Trophoblast cell (in vitro differentiated cells and primary cell): ENCODE data around the gene CRACR2B.

Experiments
- DNase-seq, 2 donors: peaks; one replicate each; pipeline ENCODE4 v3.0.0-alpha.2; 2016
- H2AFZ ChIP-seq: 2 replicates; pipeline ENCODE4 v1.6.1; 2013; ENCODE audit warnings: low read length, moderate library complexity, mild to moderate bottlenecking; ENCODE audit not compliant: insufficient read depth, poor library complexity
- H2AK5ac ChIP-seq: 2 replicates; pipeline ENCODE4 v1.6.1; 2013; ENCODE audit warnings: mild to moderate bottlenecking, low read length
- H2BK120ac ChIP-seq: 2 replicates; pipeline ENCODE4 v1.6.1; 2013; ENCODE audit warnings: low read length, mild to moderate bottlenecking, moderate library complexity; ENCODE audit not compliant: insufficient read depth, poor library complexity
- H2BK12ac ChIP-seq: 2 replicates; pipeline ENCODE4 v1.6.1; 2013; ENCODE audit warnings: mild to moderate bottlenecking, low read length, moderate library complexity
- H2BK5ac ChIP-seq: 2 replicates; pipeline ENCODE4 v1.6.1; 2013; ENCODE audit warnings: low read length, low read depth, moderate library complexity, mild to moderate bottlenecking; ENCODE audit not compliant: poor library complexity
- H3K14ac ChIP-seq: 2 replicates; pipeline ENCODE4 v1.6.1; 2013; ENCODE audit warnings: mild to moderate bottlenecking, low read length
- H3K18ac ChIP-seq: 2 replicates; pipeline ENCODE4 v1.6.1; 2013; ENCODE audit warnings: mild to moderate bottlenecking, low read length
- H3K23ac ChIP-seq: 2 replicates; pipeline ENCODE4 v1.6.1; 2013; ENCODE audit warnings: low read length
- H3K27ac ChIP-seq: 2 replicates; pipeline ENCODE4 v1.5.1; 2013; ENCODE audit warnings: low read depth, mild to moderate bottlenecking, inconsistent platforms, low read length, moderate library complexity
- H3K27me3 ChIP-seq: 2 replicates; pipeline ENCODE4 v1.6.1; 2013; ENCODE audit warnings: inconsistent platforms, mild to moderate bottlenecking, low read length, moderate library complexity; ENCODE audit not compliant: insufficient read depth
- H3K36me3 ChIP-seq, 2 experiments: 1 replicate in 1 of 2; 2 replicates in 1 of 2; pipeline ENCODE4 v1.6.1; 2013; ENCODE audit warnings: low read length in 2 of 2, mild to moderate bottlenecking in 2 of 2, moderate library complexity in 1 of 2; ENCODE audit not compliant: insufficient read depth in 2 of 2, control insufficient read depth in 1 of 2
- H3K4ac ChIP-seq: 2 replicates; pipeline ENCODE4 v1.6.1; 2013; ENCODE audit warnings: low read depth, mild to moderate bottlenecking, low read length, moderate library complexity
- H3K4me1 ChIP-seq, 2 experiments: 1 replicate in 1 of 2; 2 replicates in 1 of 2; pipeline ENCODE4 v1.6.1; 2013; ENCODE audit warnings: low read length in 2 of 2, mild to moderate bottlenecking in 2 of 2, moderate library complexity in 1 of 2; ENCODE audit not compliant: insufficient read depth in 2 of 2, control insufficient read depth in 1 of 2
- H3K4me2 ChIP-seq: 2 replicates; pipeline ENCODE4 v1.6.1; 2013; ENCODE audit warnings: inconsistent platforms, mild to moderate bottlenecking, low read length, moderate library complexity
- H3K4me3 ChIP-seq: 2 replicates; pipeline ENCODE4 v1.5.1; 2013; ENCODE audit warnings: mild to moderate bottlenecking, low read depth, low read length, inconsistent platforms
- H3K79me1 ChIP-seq: one replicate; pipeline ENCODE4 v1.6.1; 2013; ENCODE audit warnings: low read length
- H3K79me2 ChIP-seq: 2 replicates; pipeline ENCODE4 v1.6.1; 2013; ENCODE audit warnings: low read length, mild to moderate bottlenecking; ENCODE audit not compliant: control insufficient read depth, insufficient read depth, poor library complexity
- H3K9ac ChIP-seq: 2 replicates; pipeline ENCODE4 v1.6.1; 2013; ENCODE audit warnings: mild to moderate bottlenecking, low read length
- H3K9me3 ChIP-seq: 2 replicates; pipeline ENCODE4 v1.6.1; 2013; ENCODE audit warnings: low read depth, mild to moderate bottlenecking, control low read depth, inconsistent platforms, low read length; ENCODE audit not compliant: insufficient read depth
- H4K12ac ChIP-seq: 2 replicates; pipeline ENCODE4 v1.6.1; 2013; ENCODE audit warnings: low read depth, mild to moderate bottlenecking, low read length, moderate library complexity
- H4K8ac ChIP-seq: 2 replicates; pipeline ENCODE4 v1.6.1; 2013; ENCODE audit warnings: low read depth, mild to moderate bottlenecking, low read length, moderate library complexity
- H4K91ac ChIP-seq: one replicate; pipeline ENCODE4 v1.6.1; 2013; ENCODE audit warnings: low read depth, mild to moderate bottlenecking, low read length, moderate library complexity
- WGBS: extraction: QIAGEN DNeasy Blood & Tissue Kit; methylation state at CpG from one replicate; pipeline ENCODE4 v1.1.7; 2013; ENCODE audit warnings: missing lambda C conversion rate; ENCODE audit not compliant: insufficient read length, insufficient coverage; ENCODE audit errors: extremely low coverage; 5-methylcytosine and 5-hydroxymethylcytosine counted together

Gene CRACR2B

GRCh38 chr11:830295-831117 lies 2.8 kb downstream of the CRACR2B start:
- H3K36me3 ChIP-seq, result peaks cover 2 to 4% of the 10 kb centered on the region in 2 experiments
- no peak overlapping the region for H3K14ac ChIP-seq
- peak overlapping the region; percentile 28 for H4K8ac ChIP-seq
- no peak overlapping the region for H2BK5ac ChIP-seq
- H3K79me1 ChIP-seq, result peaks cover 23% of the 10 kb centered on the region
- no peak overlapping the region for H3K23ac ChIP-seq
- H3K4me1 ChIP-seq, result peaks cover 52 to 57% of the 10 kb centered on the region in 2 experiments
- H2AFZ ChIP-seq, result peak overlapping the region; percentile 35
- peaks cover 33% of the 10 kb centered on the region for H3K27me3 ChIP-seq
- peaks cover 5% of the 10 kb centered on the region for H3K9me3 ChIP-seq
- no peak overlapping the region for H3K4me3 ChIP-seq
- peaks cover 12% of the 10 kb centered on the region for H3K79me2 ChIP-seq
- H4K91ac ChIP-seq, result no peak overlapping the region
- no peak overlapping the region for H3K9ac ChIP-seq
- H4K12ac ChIP-seq, result no peak overlapping the region
- DNase-seq, result peak in 1 of 2 donors; percentile 65
- H3K27ac ChIP-seq, result no peak overlapping the region
- H3K18ac ChIP-seq, result no peak overlapping the region
- no peak overlapping the region for H2BK120ac ChIP-seq
- H2BK12ac ChIP-seq, result no peak overlapping the region
- WGBS, result no CpG with 5 or more reads among the region's 78 CpGs
- H3K4ac ChIP-seq, result no peak overlapping the region
- H3K4me2 ChIP-seq, result peak overlapping the region; percentile 67
- H2AK5ac ChIP-seq, result no peak overlapping the region

DNA sequence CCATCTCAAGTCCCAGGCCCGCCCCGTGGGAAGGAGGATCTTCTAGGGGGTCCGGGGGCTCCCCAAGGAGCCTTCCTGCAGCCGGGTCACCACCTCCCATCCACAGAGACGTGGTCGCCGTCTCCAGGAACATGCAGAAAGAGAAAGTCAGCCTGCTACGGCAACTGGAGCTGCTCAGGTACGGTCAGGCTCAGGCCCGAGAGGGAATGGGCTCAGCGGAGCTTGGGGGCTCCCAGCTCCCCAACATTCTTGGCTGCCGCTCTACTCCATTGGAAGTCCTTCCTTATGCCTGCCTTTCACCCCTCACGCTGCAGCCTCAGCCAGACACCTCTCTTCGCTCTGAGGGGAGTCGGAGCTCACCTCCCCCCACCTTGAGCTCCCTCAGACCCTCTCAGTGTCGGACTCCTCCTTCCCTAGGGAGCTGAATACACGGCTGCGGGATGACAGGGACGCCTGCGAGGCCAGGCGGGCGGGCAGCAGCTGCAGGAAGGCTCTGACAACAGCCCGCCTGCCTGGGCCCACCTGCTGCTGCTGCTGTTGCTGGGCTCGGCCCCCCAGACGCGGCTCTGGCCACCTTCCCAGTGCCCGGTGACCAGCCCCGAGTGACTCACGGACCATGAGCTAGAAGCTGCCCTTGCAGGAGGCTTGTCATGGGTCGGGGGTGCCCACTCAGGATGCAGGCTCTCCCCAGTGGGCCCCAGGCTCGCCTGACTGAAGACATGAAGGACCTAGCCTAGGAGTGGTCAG lies 3.6 kb downstream of the CRACR2B start:
- no peak overlapping the region for H3K27ac ChIP-seq
- peaks cover 52 to 57% of the 10 kb centered on the region in 2 experiments for H3K4me1 ChIP-seq
- H3K9me3 ChIP-seq, result peaks cover 5% of the 10 kb centered on the region
- no peak overlapping the region for H3K14ac ChIP-seq
- peaks cover 33% of the 10 kb centered on the region for H3K27me3 ChIP-seq
- DNase-seq, result no peak
- H4K91ac ChIP-seq, result no peak overlapping the region
- H2BK12ac ChIP-seq, result no peak overlapping the region
- peaks cover 23% of the 10 kb centered on the region for H3K79me1 ChIP-seq
- no peak overlapping the region for H2AK5ac ChIP-seq
- H3K36me3 ChIP-seq, result peaks cover 7 to 9% of the 10 kb centered on the region in 2 experiments
- H2BK120ac ChIP-seq, result no peak overlapping the region
- no peak overlapping the region for H4K12ac ChIP-seq
- peaks cover 12% of the 10 kb centered on the region for H3K79me2 ChIP-seq
- no peak overlapping the region for H3K4me2 ChIP-seq
- H2AFZ ChIP-seq, result no peak overlapping the region
- no peak overlapping the region for H4K8ac ChIP-seq
- no peak overlapping the region for H3K18ac ChIP-seq
- H3K9ac ChIP-seq, result no peak overlapping the region
- H2BK5ac ChIP-seq, result no peak overlapping the region
- WGBS, result no CpG with 5 or more reads among the region's 31 CpGs
- H3K23ac ChIP-seq, result no peak overlapping the region
- H3K4me3 ChIP-seq, result no peak overlapping the region
- H3K4ac ChIP-seq, result no peak overlapping the region

- Histone ChIP-seq H4K8ac (peak overlapping the region; percentile 81), H3K9me3 (peaks cover 5% of the 10 kb centered on the region), H2AK5ac (peak overlapping the region; percentile 77), H3K4me2 (peak overlapping the region; percentile 79), H2BK120ac (peak overlapping the region; percentile 35), H3K79me2 (peaks cover 12% of the 10 kb centered on the region), H3K27me3 (peaks cover 32% of the 10 kb centered on the region), H3K14ac (peak overlapping the region; percentile 85), H2BK5ac (no peak overlapping the region), H3K23ac (no peak overlapping the region), H3K79me1 (peaks cover 20% of the 10 kb centered on the region), H3K9ac (no peak overlapping the region), H3K27ac (no peak overlapping the region), H3K4ac (peak overlapping the region; percentile 30), H3K4me3 (peak overlapping the region; percentile 71), H4K91ac (peak overlapping the region; percentile 83), H4K12ac (peak overlapping the region; percentile 67), H3K36me3 (peaks cover 14 to 16% of the 10 kb centered on the region in 2 experiments), H2AFZ (peak overlapping the region; percentile 19), H2BK12ac (peak overlapping the region; percentile 63), H3K18ac (peak overlapping the region; percentile 67), H3K4me1 (peaks cover 52 to 54% of the 10 kb centered on the region in 2 experiments)
- no peak for DNase-seq
- no CpG with 5 or more reads among the region's 23 CpGs for WGBS
Measured at GRCh38 chr11:831961-832528, 4.3 kb downstream of the CRACR2B start.

DNA sequence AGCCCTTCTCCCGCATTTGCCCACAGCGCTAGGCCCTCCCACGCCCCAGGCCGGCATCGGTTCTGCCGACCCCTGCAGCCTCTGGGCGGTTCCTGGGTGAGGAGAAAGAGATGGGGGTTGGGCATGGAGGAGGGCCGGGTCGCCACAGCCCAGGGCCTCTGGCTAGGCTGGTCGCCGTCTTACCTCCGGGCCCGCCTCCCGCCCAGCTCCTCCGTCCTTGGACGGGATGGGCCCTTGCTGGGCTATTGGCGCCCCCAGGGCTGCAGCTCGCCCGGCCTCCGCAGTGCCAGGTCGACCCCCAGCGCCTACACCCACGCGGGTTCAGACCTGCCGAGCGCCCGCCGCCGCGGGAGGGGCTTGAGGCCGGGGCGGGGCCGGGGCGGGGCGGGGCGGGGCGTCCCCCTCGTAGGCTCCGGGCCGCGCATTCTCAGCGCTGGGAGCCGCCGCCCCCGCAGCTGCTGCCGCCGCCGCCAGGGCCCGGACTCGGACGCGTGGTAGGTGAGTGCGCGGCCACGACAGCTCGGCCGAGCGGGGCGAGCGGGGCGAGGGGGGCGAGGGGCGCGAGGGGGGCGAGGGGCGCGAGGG lies 4.9 kb downstream of the CRACR2B start, which contains the start of gene CD151:
Gene CD151, plus strand, starts transcription at position 424 of the 585 bp plus-strand sequence. CDS start 3,118 bp downstream, outside the sequence.
- Histone ChIP-seq H3K27me3 (peaks cover 27% of the 10 kb centered on the region), H4K12ac (peak within 1 kb of the TSS; percentile 76), H3K18ac (peak within 1 kb of the TSS; percentile 72), H2BK120ac (peak within 1 kb of the TSS; percentile 86), H2BK5ac (peak within 1 kb of the TSS; percentile 73), H3K79me1 (peaks cover 15% of the 10 kb centered on the region), H3K9ac (peak within 1 kb of the TSS; percentile 86), H3K4ac (peak within 1 kb of the TSS; percentile 70), H4K8ac (peak within 1 kb of the TSS; percentile 81), H3K79me2 (peaks cover 12% of the 10 kb centered on the region), H3K4me2 (peak within 1 kb of the TSS; percentile 79), H3K36me3 (peaks cover 20 to 22% of the 10 kb centered on the region in 2 experiments), H2AFZ (peak within 1 kb of the TSS; percentile 56), H3K4me3 (peak within 1 kb of the TSS; percentile 80), H3K27ac (peak within 1 kb of the TSS; percentile 52), H4K91ac (peak within 1 kb of the TSS; percentile 83), H3K4me1 (peaks cover 48 to 49% of the 10 kb centered on the region in 2 experiments), H3K9me3 (peaks cover 5% of the 10 kb centered on the region), H2AK5ac (peak within 1 kb of the TSS; percentile 81), H3K14ac (peak within 1 kb of the TSS; percentile 86), H3K23ac (no peak within 1 kb of the TSS), H2BK12ac (peak within 1 kb of the TSS; percentile 63)
- no CpG with 5 or more reads among the region's 67 CpGs for WGBS
- peak; percentile 61 to 74 for DNase-seq
